ENCODE results near the gene PTPRT.

Gene PTPRT

GRCh38 chr20:42159808-42160207 is 1029.9 kb downstream of the PTPRT start:
- DNase-seq (ENCODE audit: low read depth) = no peak
- H3K4me3 ChIP-seq (ENCODE audit: low read depth, low read length) = no peak overlapping the region
- TF ChIP-seq CTCF (IDR thresholded peaks at IDR 0.05; ENCODE audit: insufficient read depth, low read depth, low read length, missing control alignments) = no peak

GRCh38 chr20:42158272-42158671 is 1031.4 kb downstream of the PTPRT start:
- no peak overlapping the region for H3K4me3 ChIP-seq (ENCODE audit: low read depth, low read length)
- DNase-seq (ENCODE audit: low read depth) = no peak
- TF ChIP-seq CTCF (IDR thresholded peaks at IDR 0.05; ENCODE audit: insufficient read depth, low read depth, low read length, missing control alignments) = no peak

GRCh38 chr20:42155586-42155985 is 1034.1 kb downstream of the PTPRT start:
- TF ChIP-seq CTCF (IDR thresholded peaks at IDR 0.05; ENCODE audit: insufficient read depth, low read depth, low read length, missing control alignments) = no peak
- H3K4me3 ChIP-seq (ENCODE audit: low read depth, low read length) = no peak overlapping the region
- no peak for DNase-seq (ENCODE audit: low read depth)

- no peak for TF ChIP-seq CTCF (IDR thresholded peaks at IDR 0.05; ENCODE audit: insufficient read depth, low read depth, low read length, missing control alignments)
- H3K4me3 ChIP-seq (ENCODE audit: low read depth, low read length) = no peak overlapping the region
- DNase-seq (ENCODE audit: low read depth) = no peak
These were observed 1037.1 kb downstream of the PTPRT start for GRCh38 chr20:42152575-42152974.

- no peak for DNase-seq (ENCODE audit: low read depth)
- no peak for TF ChIP-seq CTCF (IDR thresholded peaks at IDR 0.05; ENCODE audit: insufficient read depth, low read depth, low read length, missing control alignments)
- no peak overlapping the region for H3K4me3 ChIP-seq (ENCODE audit: low read depth, low read length)
These were observed 1039.5 kb downstream of the PTPRT start for GRCh38 chr20:42150230-42150629.

- DNase-seq (ENCODE audit: low read depth) = no peak
- H3K4me3 ChIP-seq (ENCODE audit: low read depth, low read length) = no peak overlapping the region
- TF ChIP-seq CTCF (IDR thresholded peaks at IDR 0.05; ENCODE audit: insufficient read depth, low read depth, low read length, missing control alignments) = no peak
These were observed 1051.0 kb downstream of the PTPRT start for GRCh38 chr20:42138729-42139128.

- TF ChIP-seq CTCF (IDR thresholded peaks at IDR 0.05; ENCODE audit: insufficient read depth, low read depth, low read length, missing control alignments) = no peak
- H3K4me3 ChIP-seq (ENCODE audit: low read depth, low read length) = no peak overlapping the region
- DNase-seq (ENCODE audit: low read depth) = no peak
These were observed 1055.2 kb downstream of the PTPRT start for GRCh38 chr20:42134265-42135098.
